ENCODE results near the gene BCAS3.

BCAS3 gene

GRCh38 chr17:60677308-60678117 is at the start of gene BCAS3:
Gene BCAS3, plus strand, starts transcription at chr17:60677851.
- Histone ChIP-seq H3K27me3 (no peaks in the 10 kb centered on the region), H3K4me3 (peak within 1 kb of the TSS; percentile 67 to 91), H3K27ac (peak within 1 kb of the TSS; percentile 78 to 85), H3K36me3 (peaks cover 0 to 13% (median 0%) of the 10 kb centered on the region in 3 donors), H3K9me3 (no peaks in the 10 kb centered on the region), H3K4me1 (peaks cover 0 to 15% (median 5%) of the 10 kb centered on the region in 4 donors)
- intact Hi-C loops (cut with DNase I; ENCODE audit: low total_unique reads): loop anchor here (5.0 kb wide), 2 partner anchors 75 to 735 kb away; partner anchors contain the start of gene PPM1D
- TF ChIP-seq CTCF (IDR thresholded peaks at IDR 0.05): peak in 1 of 2 experiments; percentile 8
- peak; percentile 99 for DNase-seq

- H3K27me3 ChIP-seq: no peaks in the 10 kb centered on the region
- H3K4me1 ChIP-seq: peaks cover 0 to 15% (median 0%) of the 10 kb centered on the region in 4 donors
- intact Hi-C loops (cut with DNase I; ENCODE audit: low total_unique reads): no loop called here
- H3K36me3 ChIP-seq: peaks cover 7 to 24% (median 18%) of the 10 kb centered on the region in 3 donors
- H3K27ac ChIP-seq: no peak overlapping the region
- H3K9me3 ChIP-seq: no peaks in the 10 kb centered on the region
- TF ChIP-seq CTCF (IDR thresholded peaks at IDR 0.05): no peak
- no peak for DNase-seq
- H3K4me3 ChIP-seq: no peak overlapping the region
Measured at GRCh38 chr17:60628252-60628889, 49.3 kb upstream of the BCAS3 start.

- Histone ChIP-seq H3K4me1 (peaks cover 0 to 15% (median 0%) of the 10 kb centered on the region in 4 donors), H3K36me3 (peaks cover 11 to 26% (median 18%) of the 10 kb centered on the region in 3 donors), H3K4me3 (no peak overlapping the region), H3K27me3 (no peaks in the 10 kb centered on the region), H3K9me3 (no peaks in the 10 kb centered on the region), H3K27ac (no peak overlapping the region)
- no peak for DNase-seq
- no peak for TF ChIP-seq CTCF (IDR thresholded peaks at IDR 0.05)
- intact Hi-C loops (cut with DNase I; ENCODE audit: low total_unique reads): no loop called here
Measured at GRCh38 chr17:60629120-60629519, 48.5 kb upstream of the BCAS3 start.

- H3K27ac ChIP-seq: peak overlapping the region in 1 of 2 donors; percentile 6
- peak in 1 of 2 donors; percentile 40 for DNase-seq
Measured at GRCh38 chr17:60630352-60630751, 47.3 kb upstream of the BCAS3 start.

GRCh38 chr17:60631119-60631518 is 46.5 kb upstream of the BCAS3 start:
- peak overlapping the region in 1 of 2 donors; percentile 6 for H3K27ac ChIP-seq
- H3K4me1 ChIP-seq: peaks cover 0 to 15% (median 0%) of the 10 kb centered on the region in 4 donors
- intact Hi-C loops (cut with DNase I; ENCODE audit: low total_unique reads): no loop called here
- TF ChIP-seq CTCF (IDR thresholded peaks at IDR 0.05): no peak
- H3K4me3 ChIP-seq: no peak overlapping the region
- H3K27me3 ChIP-seq: no peaks in the 10 kb centered on the region
- peaks cover 17 to 30% (median 24%) of the 10 kb centered on the region in 3 donors for H3K36me3 ChIP-seq
- H3K9me3 ChIP-seq: no peaks in the 10 kb centered on the region
- no peak for DNase-seq

More at GRCh38 chr17:60630352-60630751, 47.3 kb upstream of the BCAS3 start:
- Histone ChIP-seq H3K4me3 (no peak overlapping the region), H3K9me3 (no peaks in the 10 kb centered on the region), H3K27me3 (no peaks in the 10 kb centered on the region), H3K36me3 (peaks cover 16 to 27% (median 17%) of the 10 kb centered on the region in 3 donors), H3K4me1 (peaks cover 0 to 15% (median 0%) of the 10 kb centered on the region in 4 donors)
- no peak for TF ChIP-seq CTCF (IDR thresholded peaks at IDR 0.05)
- intact Hi-C loops (cut with DNase I; ENCODE audit: low total_unique reads): no loop called here

Data from tibial artery (tissue), 4 donors.